Esophagus muscularis mucosa (tissue), 4 donors: ENCODE data around the gene RTL9. TPM values are rescaled to one million over a fixed set of nuclear protein-coding genes. Genes with fewer than 3 reads are reported as not detected.

Experiments used
- DNase-seq: peaks from one replicate; pipeline ENCODE4 v3.0.0-alpha.2; 2017; ENCODE audit errors: extremely low spot score
- H3K27ac ChIP-seq, 4 donors: fragments of 200-600 bp; sonication (generic); replicated peaks in 1 of 4; 1 replicate in 3 of 4; 2 replicates in 1 of 4; pipeline ENCODE4 v1.5.1; 2016 to 2019; ENCODE audit warnings: mild to moderate bottlenecking in 1 of 4
- H3K27me3 ChIP-seq, 4 donors: fragments of 200-600 bp; sonication (generic); one replicate each; pipeline versions ENCODE4 v1.5.1 to v1.6.0; 2016 to 2019
- H3K36me3 ChIP-seq, 4 donors: fragments of 200-600 bp; sonication (generic); one replicate each; pipeline ENCODE4 v1.5.1; 2016 to 2019
- H3K4me1 ChIP-seq, 4 donors: fragments of 200-600 bp; sonication (generic); one replicate each; pipeline ENCODE4 v1.5.1; 2016 to 2019
- H3K4me3 ChIP-seq, 4 donors: fragments of 200-600 bp; sonication (generic); 1 replicate in 2 of 4; 2 replicates in 2 of 4; pipeline ENCODE4 v1.5.1; 2016 to 2019; ENCODE audit warnings: mild to moderate bottlenecking in 4 of 4, moderate library complexity in 1 of 4
- H3K9me3 ChIP-seq, 4 donors: fragments of 200-600 bp; sonication (generic); 1 replicate in 3 of 4; 2 replicates in 1 of 4; pipeline ENCODE4 v1.5.1; 2016 to 2019
- EP300 ChIP-seq: sonication (generic); formaldehyde crosslinking; IDR thresholded peaks from one replicate; pipeline ENCODE4 v1.6.1; 2017; ENCODE audit warnings: antibody characterized with exemption
- POLR2A ChIP-seq: fragments of 450-650 bp; IDR thresholded peaks from one replicate; pipeline ENCODE4 v1.6.1; 2017; ENCODE audit warnings: antibody characterized with exemption, moderate library complexity, mild to moderate bottlenecking, low read depth
- POLR2AphosphoS5 ChIP-seq, 2 donors: sonication (generic); formaldehyde crosslinking; IDR thresholded peaks; one replicate each; pipeline ENCODE4 v1.6.1; 2017; ENCODE audit warnings: antibody characterized with exemption in 2 of 2
- WGBS: methylation state at CpG from one replicate; pipeline ENCODE4 v1.1.5; 2018; 5-methylcytosine and 5-hydroxymethylcytosine counted together
- intact Hi-C: fragments of 100-400 bp; cut with DNase I; formaldehyde crosslinking; loops from one replicate; pipeline ENCODE4 v1.15.1; 2023
- total RNA-seq, 4 donors: library from RNA; depleted of rRNA; stranded (reverse); fragments of >200 nt; gene quantifications; one replicate each; pipeline versions ENCODE4 v1.1.0 to v1.2.1, GENCODE V29; 2016
- TF ChIP-seq, protein P1 (sequence below), 3 experiments: fragments of 200-600 bp in 2 of 3; fragments of 450-650 bp in 1 of 3; sonication (generic) in 2 of 3; IDR thresholded peaks; one replicate each; pipeline ENCODE4 v1.5.1; 2017 to 2019; ENCODE audit warnings: antibody characterized with exemption in 3 of 3, mild to moderate bottlenecking in 2 of 3, moderate library complexity in 1 of 3

RTL9 gene
- total RNA-seq, 4 donors from 2014 or later, result 0.06 to 0.17 (median 0.06) TPM; not detected in 1

DNA sequence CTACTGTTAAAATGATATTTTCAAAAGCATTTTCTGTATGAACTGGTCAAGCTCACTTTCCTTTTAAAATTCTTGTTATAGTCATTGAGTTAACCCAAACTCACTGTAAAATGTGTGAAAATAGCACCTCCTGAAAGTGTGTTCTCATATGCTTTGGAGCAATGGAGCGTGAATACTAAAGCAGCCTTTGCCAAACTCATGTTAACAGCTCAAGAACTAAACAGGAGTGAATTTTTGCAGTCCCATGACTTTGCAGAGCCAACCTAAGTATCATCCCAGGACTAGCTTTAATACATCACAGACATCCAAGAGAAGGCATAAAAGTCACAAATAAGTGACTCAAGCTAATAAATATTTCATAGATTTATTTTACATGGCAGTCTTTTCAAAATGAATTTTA is 43.1 kb upstream of the RTL9 start:
- intact Hi-C loops, result no loop called here
- peaks cover 0 to 11% (median 6%) of the 10 kb centered on the region in 4 donors for H3K4me1 ChIP-seq
- TF ChIP-seq, protein P1, sequence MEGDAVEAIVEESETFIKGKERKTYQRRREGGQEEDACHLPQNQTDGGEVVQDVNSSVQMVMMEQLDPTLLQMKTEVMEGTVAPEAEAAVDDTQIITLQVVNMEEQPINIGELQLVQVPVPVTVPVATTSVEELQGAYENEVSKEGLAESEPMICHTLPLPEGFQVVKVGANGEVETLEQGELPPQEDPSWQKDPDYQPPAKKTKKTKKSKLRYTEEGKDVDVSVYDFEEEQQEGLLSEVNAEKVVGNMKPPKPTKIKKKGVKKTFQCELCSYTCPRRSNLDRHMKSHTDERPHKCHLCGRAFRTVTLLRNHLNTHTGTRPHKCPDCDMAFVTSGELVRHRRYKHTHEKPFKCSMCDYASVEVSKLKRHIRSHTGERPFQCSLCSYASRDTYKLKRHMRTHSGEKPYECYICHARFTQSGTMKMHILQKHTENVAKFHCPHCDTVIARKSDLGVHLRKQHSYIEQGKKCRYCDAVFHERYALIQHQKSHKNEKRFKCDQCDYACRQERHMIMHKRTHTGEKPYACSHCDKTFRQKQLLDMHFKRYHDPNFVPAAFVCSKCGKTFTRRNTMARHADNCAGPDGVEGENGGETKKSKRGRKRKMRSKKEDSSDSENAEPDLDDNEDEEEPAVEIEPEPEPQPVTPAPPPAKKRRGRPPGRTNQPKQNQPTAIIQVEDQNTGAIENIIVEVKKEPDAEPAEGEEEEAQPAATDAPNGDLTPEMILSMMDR (IDR thresholded peaks at IDR 0.05), result no peak
- TF ChIP-seq EP300 (no peak), POLR2AphosphoS5 (IDR thresholded peaks at IDR 0.05) (no peak), POLR2A (no peak)
- H3K4me3 ChIP-seq, result no peak overlapping the region
- no peak overlapping the region for H3K27ac ChIP-seq
- WGBS, result 92% methylated on average over 1 of the region's 1 CpG
- DNase-seq, result no peak
- H3K36me3 ChIP-seq, result no peaks in the 10 kb centered on the region
- H3K9me3 ChIP-seq, result no peaks in the 10 kb centered on the region
- H3K27me3 ChIP-seq, result no peaks in the 10 kb centered on the region

DNA sequence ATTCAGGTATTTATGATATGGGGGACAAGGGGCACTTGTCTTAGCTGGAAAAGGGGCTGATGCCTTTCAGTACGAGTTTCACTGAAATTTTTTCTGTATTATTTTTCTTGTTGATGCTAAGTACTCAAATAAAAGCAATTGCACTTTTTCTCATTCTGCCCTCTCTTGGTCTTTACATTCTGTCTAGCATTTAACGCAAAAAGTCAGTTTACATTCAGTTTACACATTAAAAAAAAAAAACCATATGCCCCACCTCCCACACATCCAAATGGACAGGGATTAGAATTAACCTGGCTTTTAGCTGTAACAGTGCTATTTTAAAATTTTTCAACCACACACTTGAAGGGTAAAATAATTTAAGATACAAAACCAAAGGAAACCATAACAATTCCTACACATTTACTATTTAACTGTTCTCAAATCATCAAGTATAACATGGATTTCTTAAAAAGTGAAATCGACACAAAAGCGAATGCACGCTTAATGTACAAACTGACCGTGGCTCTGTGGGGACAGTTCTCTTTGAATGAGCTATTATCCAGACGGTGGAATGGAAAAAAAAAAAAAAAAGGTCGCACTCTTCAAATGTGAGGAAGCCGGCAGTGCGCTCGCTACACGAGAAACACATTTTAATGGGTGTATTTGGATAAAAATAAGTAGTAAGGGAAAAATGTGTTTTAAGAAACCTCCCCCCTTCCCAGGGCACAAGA is 42.1 kb upstream of the RTL9 start:
- Histone ChIP-seq H3K4me1 (peaks cover 0 to 11% (median 6%) of the 10 kb centered on the region in 4 donors), H3K36me3 (no peaks in the 10 kb centered on the region), H3K27ac (peak overlapping the region in 1 of 4 donors; percentile 76), H3K4me3 (peak overlapping the region; percentile 65 to 81 (median 75)), H3K9me3 (no peaks in the 10 kb centered on the region), H3K27me3 (no peaks in the 10 kb centered on the region)
- DNase-seq, result no peak
- WGBS, result 37% methylated on average over 12 of the region's 12 CpGs
- intact Hi-C loops, result no loop called here
- TF ChIP-seq EP300 (no peak), POLR2A (no peak), POLR2AphosphoS5 (IDR thresholded peaks at IDR 0.05) (no peak)
- TF ChIP-seq, protein P1 (IDR thresholded peaks at IDR 0.05), result no peak

DNA sequence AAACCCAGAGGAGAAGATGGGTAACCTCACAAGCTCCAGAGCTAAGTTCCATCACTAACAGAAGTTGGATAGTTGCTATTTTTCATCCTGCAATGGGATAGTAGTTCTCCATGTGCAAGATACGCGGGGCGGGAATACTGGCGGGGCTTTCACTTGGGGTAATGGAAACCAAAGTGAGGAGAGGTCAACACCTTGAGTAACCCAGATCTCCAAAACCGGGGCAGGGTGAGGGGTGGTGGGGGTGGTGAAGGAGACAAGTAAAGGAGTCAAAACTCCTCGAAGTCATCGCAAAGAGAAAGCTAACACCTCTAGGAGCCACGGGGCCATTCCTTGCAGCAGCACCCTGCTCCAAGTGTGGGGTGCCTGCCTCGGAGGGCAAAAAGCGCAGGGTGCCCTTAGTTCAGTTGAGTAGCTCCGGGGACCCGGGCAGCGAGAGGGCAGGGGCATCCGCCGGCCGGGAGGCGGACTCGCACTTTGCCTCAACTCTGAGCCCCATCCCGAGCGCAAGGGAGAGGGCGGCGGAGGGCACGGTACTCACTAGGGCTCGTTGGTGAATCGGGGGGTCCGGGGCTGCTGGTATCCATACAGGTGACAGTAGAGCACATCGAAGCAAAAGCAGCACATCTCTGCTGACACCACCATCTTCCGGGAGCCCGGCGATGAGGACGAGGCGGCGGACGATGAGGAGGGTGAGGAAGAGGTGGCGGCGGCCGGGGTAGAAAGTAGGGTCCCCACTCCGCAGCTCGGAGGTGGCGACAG is 41.4 kb upstream of the RTL9 start:
- H3K27me3 ChIP-seq, result no peaks in the 10 kb centered on the region
- peak overlapping the region; percentile 65 to 81 (median 75) for H3K4me3 ChIP-seq
- peaks cover 0 to 11% (median 6%) of the 10 kb centered on the region in 4 donors for H3K4me1 ChIP-seq
- no peaks in the 10 kb centered on the region for H3K9me3 ChIP-seq
- no peaks in the 10 kb centered on the region for H3K36me3 ChIP-seq
- H3K27ac ChIP-seq, result peak overlapping the region; percentile 76 to 85 (median 82)
- WGBS, result 54% methylated on average over 29 of the region's 40 CpGs
- DNase-seq, result no peak
- intact Hi-C loops, result no loop called here
- TF ChIP-seq EP300, result no peak
- no peak for TF ChIP-seq POLR2A
- TF ChIP-seq POLR2AphosphoS5 (IDR thresholded peaks at IDR 0.05), result no peak
- TF ChIP-seq, protein P1 (IDR thresholded peaks at IDR 0.05), result no peak

DNA sequence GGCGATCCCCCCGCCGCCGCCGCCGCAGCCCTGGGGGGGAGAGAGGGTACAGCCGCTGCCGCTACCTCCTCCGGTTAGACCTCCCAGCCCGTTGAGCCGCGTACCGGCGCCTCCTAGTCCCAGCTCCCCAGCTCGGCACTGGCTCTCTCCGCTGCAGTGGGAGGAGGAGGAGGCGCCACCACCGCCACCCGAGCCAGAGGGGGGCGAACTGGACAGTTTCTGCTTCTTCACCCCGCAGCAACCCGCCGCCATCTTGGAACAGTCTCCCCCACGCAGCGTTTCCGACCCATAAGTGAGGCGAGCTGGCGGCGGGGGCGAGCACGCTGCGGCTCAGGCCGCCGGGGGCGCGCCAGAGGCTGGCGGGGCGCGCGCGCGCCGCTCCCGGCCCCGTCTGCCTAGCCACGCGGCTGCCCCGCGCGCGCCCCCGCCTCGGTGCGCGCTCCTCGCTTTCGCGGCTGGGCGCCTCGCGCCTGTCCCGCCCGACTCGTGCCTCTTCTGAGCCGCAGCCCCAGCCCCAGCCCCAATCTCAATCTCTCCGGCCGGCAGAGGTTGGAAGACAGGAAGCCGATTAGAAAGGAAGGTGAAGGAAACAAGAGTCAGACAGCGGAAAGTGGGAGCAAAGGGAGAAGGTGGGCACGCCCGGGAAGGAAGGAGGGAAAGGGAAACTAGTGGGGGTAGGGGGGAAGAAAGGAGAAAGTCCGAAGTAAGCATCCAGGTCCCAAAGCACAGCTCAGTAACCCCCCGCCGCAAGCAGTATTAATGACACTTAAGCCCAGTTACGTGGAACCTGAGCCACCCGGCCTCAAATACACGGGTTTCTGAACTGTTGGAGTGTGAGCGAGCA is 40.6 kb upstream of the RTL9 start, which contains the start of gene AMMECR1:
AMMECR1 (minus strand) TSS at position 266 of the 844 bp plus-strand sequence; CDS start at position 252, 14 bp downstream.
- no peaks in the 10 kb centered on the region for H3K27me3 ChIP-seq
- H3K4me1 ChIP-seq, result peaks cover 0 to 11% (median 6%) of the 10 kb centered on the region in 4 donors
- H3K36me3 ChIP-seq, result no peaks in the 10 kb centered on the region
- peak; percentile 91 for DNase-seq
- peak within 1 kb of the TSS; percentile 65 to 81 (median 75) for H3K4me3 ChIP-seq
- TF ChIP-seq, protein P1 (IDR thresholded peaks at IDR 0.05), result no peak
- TF ChIP-seq POLR2AphosphoS5 (IDR thresholded peaks at IDR 0.05) (peak; percentile 62 to 64), POLR2A (no peak), EP300 (no peak)
- H3K9me3 ChIP-seq, result no peaks in the 10 kb centered on the region
- WGBS, result 32% methylated on average over 30 of the region's 78 CpGs
- intact Hi-C loops, result no loop called here
- H3K27ac ChIP-seq, result peak within 1 kb of the TSS; percentile 76 to 85 (median 82)
